Kidney epithelial cell (primary cell): ENCODE data around the gene GRID2. TPM values are rescaled to one million over a fixed set of nuclear protein-coding genes. Genes with fewer than 3 reads are reported as not detected.

ENCODE experiments used
- DNase-seq: peaks from one replicate; pipeline ENCODE4 v3.0.0-alpha.2; 2010; ENCODE audit warnings: low read depth
- H3K27me3 ChIP-seq: 2 replicates; pipeline ENCODE4 v1.6.0; 2011; ENCODE audit warnings: low read length; ENCODE audit not compliant: control insufficient read depth, insufficient read depth
- H3K36me3 ChIP-seq: 2 replicates; pipeline ENCODE4 v1.5.1; 2011; ENCODE audit warnings: low read length; ENCODE audit not compliant: control insufficient read depth, insufficient read depth
- H3K4me3 ChIP-seq: 2 replicates; pipeline ENCODE4 v1.5.1; 2011; ENCODE audit warnings: low read depth, mild to moderate bottlenecking, control low read depth, low read length
- total RNA-seq: library from RNA; depleted of rRNA; stranded (reverse); fragments of >200 nt; gene quantifications from 2 replicates; pipeline ENCODE4 v1.2.3, GENCODE V29; 2015
- TF ChIP-seq, protein P1 (sequence below): IDR thresholded peaks from 2 replicates; pipeline ENCODE4 v1.5.1; 2011; ENCODE audit warnings: mild to moderate bottlenecking, moderate library complexity, low read length, control low read depth, inconsistent platforms; ENCODE audit not compliant: insufficient read depth, poor library complexity, severe bottlenecking

GRID2 gene
- total RNA-seq, 1 donor from 2014 or later: not detected

- Histone ChIP-seq H3K4me3 (no peak overlapping the region), H3K27me3 (no peaks in the 10 kb centered on the region), H3K36me3 (no peaks in the 10 kb centered on the region)
- DNase-seq: no peak
- TF ChIP-seq, protein P1, sequence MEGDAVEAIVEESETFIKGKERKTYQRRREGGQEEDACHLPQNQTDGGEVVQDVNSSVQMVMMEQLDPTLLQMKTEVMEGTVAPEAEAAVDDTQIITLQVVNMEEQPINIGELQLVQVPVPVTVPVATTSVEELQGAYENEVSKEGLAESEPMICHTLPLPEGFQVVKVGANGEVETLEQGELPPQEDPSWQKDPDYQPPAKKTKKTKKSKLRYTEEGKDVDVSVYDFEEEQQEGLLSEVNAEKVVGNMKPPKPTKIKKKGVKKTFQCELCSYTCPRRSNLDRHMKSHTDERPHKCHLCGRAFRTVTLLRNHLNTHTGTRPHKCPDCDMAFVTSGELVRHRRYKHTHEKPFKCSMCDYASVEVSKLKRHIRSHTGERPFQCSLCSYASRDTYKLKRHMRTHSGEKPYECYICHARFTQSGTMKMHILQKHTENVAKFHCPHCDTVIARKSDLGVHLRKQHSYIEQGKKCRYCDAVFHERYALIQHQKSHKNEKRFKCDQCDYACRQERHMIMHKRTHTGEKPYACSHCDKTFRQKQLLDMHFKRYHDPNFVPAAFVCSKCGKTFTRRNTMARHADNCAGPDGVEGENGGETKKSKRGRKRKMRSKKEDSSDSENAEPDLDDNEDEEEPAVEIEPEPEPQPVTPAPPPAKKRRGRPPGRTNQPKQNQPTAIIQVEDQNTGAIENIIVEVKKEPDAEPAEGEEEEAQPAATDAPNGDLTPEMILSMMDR: no peak
Observed at GRCh38 chr4:93561842-93562241, 1258.1 kb downstream of the GRID2 start.

DNA sequence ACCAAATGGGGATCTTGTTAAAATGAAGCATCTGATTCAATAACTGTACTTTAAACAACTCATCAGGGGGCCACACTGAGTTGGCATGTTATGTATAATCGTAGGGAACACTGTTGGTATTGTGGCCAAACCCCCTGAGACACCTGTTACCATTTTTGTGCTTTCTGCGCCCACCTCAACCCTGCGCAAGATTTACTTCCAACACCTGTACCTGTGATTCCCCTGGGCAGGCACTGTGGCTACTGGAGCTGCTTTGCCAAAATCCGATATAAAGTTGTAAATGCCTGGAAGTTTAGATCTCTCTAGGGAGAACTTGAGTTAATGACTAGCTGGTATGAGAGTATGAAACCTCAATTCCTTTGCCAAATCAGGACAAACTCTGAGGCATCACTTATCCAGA is 1265.0 kb downstream of the GRID2 start:
- Histone ChIP-seq H3K27me3 (no peaks in the 10 kb centered on the region), H3K4me3 (no peak overlapping the region), H3K36me3 (no peaks in the 10 kb centered on the region)
- TF ChIP-seq, protein P1: no peak
- DNase-seq: no peak

DNA sequence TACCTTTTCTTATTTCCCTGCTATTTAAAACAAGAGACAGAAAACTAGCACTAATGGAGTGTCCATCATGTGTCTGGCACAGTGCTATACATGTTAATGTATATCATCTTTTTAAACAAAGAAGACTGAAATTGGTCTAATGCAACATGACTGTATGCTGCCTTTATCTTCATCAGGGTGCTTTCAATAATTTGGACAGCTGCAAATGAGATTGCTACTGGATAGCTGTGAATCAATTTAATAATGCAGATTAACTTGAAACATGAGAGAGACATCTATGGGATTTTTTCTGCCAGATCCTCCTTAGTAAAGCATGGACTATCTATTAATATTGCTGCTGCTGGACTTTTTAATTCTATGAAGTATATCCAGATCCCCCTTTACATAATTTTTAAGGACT is 1269.5 kb downstream of the GRID2 start:
- TF ChIP-seq, protein P1: no peak
- Histone ChIP-seq H3K27me3 (no peaks in the 10 kb centered on the region), H3K36me3 (no peaks in the 10 kb centered on the region), H3K4me3 (no peak overlapping the region)
- DNase-seq: no peak

- TF ChIP-seq, protein P1: no peak
- no peak overlapping the region for H3K4me3 ChIP-seq
- H3K36me3 ChIP-seq: no peaks in the 10 kb centered on the region
- no peak for DNase-seq
- H3K27me3 ChIP-seq: no peaks in the 10 kb centered on the region
Observed at GRCh38 chr4:93578942-93579341, 1275.2 kb downstream of the GRID2 start.

GRCh38 chr4:93605163-93605562 is 1301.4 kb downstream of the GRID2 start:
- Histone ChIP-seq H3K4me3 (no peak overlapping the region), H3K36me3 (no peaks in the 10 kb centered on the region), H3K27me3 (no peaks in the 10 kb centered on the region)
- TF ChIP-seq, protein P1: no peak
- DNase-seq: no peak

- no peaks in the 10 kb centered on the region for H3K27me3 ChIP-seq
- no peaks in the 10 kb centered on the region for H3K36me3 ChIP-seq
- no peak for DNase-seq
- TF ChIP-seq, protein P1: no peak
- no peak overlapping the region for H3K4me3 ChIP-seq
Observed at GRCh38 chr4:93617606-93618005, 1313.8 kb downstream of the GRID2 start.
